Osteocyte (in vitro differentiated cells): ENCODE results near the gene QPCTL. TPM values are rescaled to one million over a fixed set of nuclear protein-coding genes. Genes with fewer than 3 reads are reported as not detected.
"Not testable (repeated sequence)": the region's sequence is repeated elsewhere in the genome, so short reads cannot be mapped to it uniquely, and the experiment has no call there.

Source experiments
- DNase-seq: peaks from one replicate; pipeline ENCODE4 v3.0.0; 2021; ENCODE audit warnings: mixed read lengths; ENCODE audit not compliant: unreplicated experiment; ENCODE audit errors: extremely low spot score
- H3K27ac Mint-ChIP-seq: one replicate; pipeline ENCODE4 v1.8.0; 2021; ENCODE audit warnings: mild to moderate bottlenecking, mixed read lengths; ENCODE audit not compliant: unreplicated experiment
- H3K27me3 Mint-ChIP-seq: one replicate; pipeline ENCODE4 v1.8.0; 2021; ENCODE audit warnings: mixed read lengths; ENCODE audit not compliant: unreplicated experiment
- H3K36me3 Mint-ChIP-seq: one replicate; pipeline ENCODE4 v1.8.0; 2021; ENCODE audit warnings: mixed read lengths; ENCODE audit not compliant: unreplicated experiment
- H3K4me1 Mint-ChIP-seq: one replicate; pipeline ENCODE4 v1.8.0; 2021; ENCODE audit warnings: mixed read lengths; ENCODE audit not compliant: unreplicated experiment
- H3K4me3 Mint-ChIP-seq: one replicate; pipeline ENCODE4 v1.8.0; 2021; ENCODE audit warnings: mild to moderate bottlenecking, moderate library complexity, mixed read lengths; ENCODE audit not compliant: unreplicated experiment
- H3K9me3 Mint-ChIP-seq: one replicate; pipeline ENCODE4 v1.8.0; 2021; ENCODE audit warnings: mixed read lengths; ENCODE audit not compliant: unreplicated experiment
- microRNA-seq: library from miRNA; unstranded; fragments of <30 nt; microRNA quantifications from one replicate; pipeline ENCODE4 v1.1.0, GENCODE V29; 2020; ENCODE audit not compliant: unreplicated experiment
- total RNA-seq: library from RNA; stranded (reverse); gene quantifications from 2 replicates; pipeline ENCODE4 v1.2.1, GENCODE V29; 2021
- TF ChIP-seq, protein P1 (sequence below): fragments of 200-600 bp; sonication (generic); IDR thresholded peaks from 2 replicates; pipeline ENCODE4 v1.5.0; 2021; ENCODE audit warnings: antibody characterized with exemption, mild to moderate bottlenecking, moderate library complexity

Gene QPCTL
- total RNA-seq, 1 donor from 2014 or later = 14.0 TPM

DNA sequence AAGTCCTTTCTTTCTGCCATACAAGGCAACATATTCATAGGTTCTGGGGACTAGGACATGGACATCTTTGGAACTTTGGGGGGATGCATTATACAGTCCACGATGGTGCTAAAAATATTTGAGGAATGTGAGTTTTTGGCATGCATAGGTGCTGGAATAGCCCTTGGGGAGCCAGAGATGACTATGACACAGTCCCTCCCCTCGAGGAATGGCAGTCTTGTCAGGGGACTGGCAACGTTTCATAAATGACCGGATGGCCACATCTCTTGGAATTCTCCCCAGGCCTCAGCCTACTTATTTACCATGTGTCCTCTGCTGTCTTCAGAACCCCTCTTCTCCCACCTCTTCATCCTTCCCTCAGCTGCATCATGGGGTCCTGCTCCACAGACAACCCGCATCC lies 54.4 kb downstream of the QPCTL start:
- TF ChIP-seq, protein P1, sequence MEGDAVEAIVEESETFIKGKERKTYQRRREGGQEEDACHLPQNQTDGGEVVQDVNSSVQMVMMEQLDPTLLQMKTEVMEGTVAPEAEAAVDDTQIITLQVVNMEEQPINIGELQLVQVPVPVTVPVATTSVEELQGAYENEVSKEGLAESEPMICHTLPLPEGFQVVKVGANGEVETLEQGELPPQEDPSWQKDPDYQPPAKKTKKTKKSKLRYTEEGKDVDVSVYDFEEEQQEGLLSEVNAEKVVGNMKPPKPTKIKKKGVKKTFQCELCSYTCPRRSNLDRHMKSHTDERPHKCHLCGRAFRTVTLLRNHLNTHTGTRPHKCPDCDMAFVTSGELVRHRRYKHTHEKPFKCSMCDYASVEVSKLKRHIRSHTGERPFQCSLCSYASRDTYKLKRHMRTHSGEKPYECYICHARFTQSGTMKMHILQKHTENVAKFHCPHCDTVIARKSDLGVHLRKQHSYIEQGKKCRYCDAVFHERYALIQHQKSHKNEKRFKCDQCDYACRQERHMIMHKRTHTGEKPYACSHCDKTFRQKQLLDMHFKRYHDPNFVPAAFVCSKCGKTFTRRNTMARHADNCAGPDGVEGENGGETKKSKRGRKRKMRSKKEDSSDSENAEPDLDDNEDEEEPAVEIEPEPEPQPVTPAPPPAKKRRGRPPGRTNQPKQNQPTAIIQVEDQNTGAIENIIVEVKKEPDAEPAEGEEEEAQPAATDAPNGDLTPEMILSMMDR = no peak
- no peaks in the 10 kb centered on the region for H3K36me3 Mint-ChIP-seq
- no peaks in the 10 kb centered on the region for H3K9me3 Mint-ChIP-seq
- no peak overlapping the region for H3K4me3 Mint-ChIP-seq
- peaks cover 3% of the 10 kb centered on the region for H3K27me3 Mint-ChIP-seq
- H3K4me1 Mint-ChIP-seq = peaks cover 6% of the 10 kb centered on the region
- no peak overlapping the region for H3K27ac Mint-ChIP-seq
- no peak for DNase-seq

DNA sequence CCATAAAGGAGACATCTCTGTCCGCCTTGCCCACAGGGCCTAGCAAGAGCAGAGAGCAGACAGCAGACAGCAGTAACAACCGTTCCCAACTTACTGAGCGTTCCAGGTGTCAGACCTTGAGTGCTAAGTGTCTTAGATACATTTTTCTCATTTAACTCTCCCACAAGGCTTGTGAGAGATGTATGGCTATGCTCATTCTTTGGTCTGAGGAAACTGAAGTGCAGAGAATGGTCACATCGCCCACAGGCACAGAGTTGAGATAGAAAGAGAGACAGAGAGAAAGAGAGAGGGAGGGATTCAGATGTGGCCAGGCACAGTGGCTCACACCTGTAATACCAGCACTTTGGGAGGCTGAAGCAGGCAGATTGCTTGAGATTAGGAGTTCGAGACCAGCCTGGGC lies 55.0 kb downstream of the QPCTL start:
- Mint-ChIP-seq H3K9me3 (no peaks in the 10 kb centered on the region), H3K27me3 (no peaks in the 10 kb centered on the region), H3K4me1 (peaks cover 6% of the 10 kb centered on the region), H3K4me3 (no peak overlapping the region), H3K27ac (no peak overlapping the region), H3K36me3 (no peaks in the 10 kb centered on the region)
- TF ChIP-seq, protein P1 = no peak
- no peak for DNase-seq

DNA sequence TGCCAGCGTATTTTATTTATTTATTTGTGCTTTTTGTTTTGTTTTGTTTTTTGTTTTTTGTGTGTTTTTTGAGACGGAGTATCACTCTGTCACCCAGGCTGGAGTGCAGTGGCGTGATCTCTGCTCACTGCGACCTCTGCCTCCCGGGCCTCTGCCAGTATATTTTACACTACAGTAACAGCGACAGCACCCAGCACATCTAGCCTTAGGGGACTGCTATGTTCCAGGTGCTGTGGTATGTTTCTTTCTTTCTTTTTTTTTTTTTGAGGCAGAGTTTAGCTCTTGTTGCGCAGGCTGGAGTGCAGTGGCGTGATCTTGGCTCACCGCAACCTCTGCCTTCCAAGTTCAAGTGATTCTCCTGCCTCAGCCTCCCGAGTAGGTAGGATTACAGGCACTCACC lies 59.0 kb downstream of the QPCTL start:
- not testable (repeated sequence) for H3K36me3 Mint-ChIP-seq, DNase-seq, H3K27me3 Mint-ChIP-seq, H3K4me1 Mint-ChIP-seq, H3K9me3 Mint-ChIP-seq, H3K4me3 Mint-ChIP-seq, H3K27ac Mint-ChIP-seq

DNA sequence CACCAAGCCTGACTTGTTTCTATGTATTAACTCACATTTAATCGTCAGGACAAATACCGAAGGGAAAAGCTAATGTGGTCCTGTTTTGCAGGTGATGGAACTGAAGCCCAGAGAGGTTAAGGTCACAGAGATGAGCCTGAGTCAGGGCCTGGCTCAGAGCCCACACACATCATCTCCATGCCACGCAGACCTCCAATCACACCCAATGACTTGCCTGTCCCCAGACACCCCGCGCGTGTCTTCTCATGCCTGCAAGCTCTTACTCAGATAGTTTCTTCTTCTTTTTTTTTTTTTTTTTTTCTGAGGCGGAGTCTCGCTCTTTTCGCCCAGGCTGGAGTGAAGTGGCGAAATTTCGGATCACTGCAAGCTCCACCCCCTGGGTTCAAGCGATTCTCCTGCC lies 60.2 kb downstream of the QPCTL start:
- Mint-ChIP-seq H3K9me3 (no peaks in the 10 kb centered on the region), H3K27me3 (no peaks in the 10 kb centered on the region), H3K4me1 (peaks cover 6% of the 10 kb centered on the region), H3K27ac (no peak overlapping the region), H3K36me3 (no peaks in the 10 kb centered on the region), H3K4me3 (no peak overlapping the region)
- TF ChIP-seq, protein P1 = no peak
- DNase-seq = no peak

DNA sequence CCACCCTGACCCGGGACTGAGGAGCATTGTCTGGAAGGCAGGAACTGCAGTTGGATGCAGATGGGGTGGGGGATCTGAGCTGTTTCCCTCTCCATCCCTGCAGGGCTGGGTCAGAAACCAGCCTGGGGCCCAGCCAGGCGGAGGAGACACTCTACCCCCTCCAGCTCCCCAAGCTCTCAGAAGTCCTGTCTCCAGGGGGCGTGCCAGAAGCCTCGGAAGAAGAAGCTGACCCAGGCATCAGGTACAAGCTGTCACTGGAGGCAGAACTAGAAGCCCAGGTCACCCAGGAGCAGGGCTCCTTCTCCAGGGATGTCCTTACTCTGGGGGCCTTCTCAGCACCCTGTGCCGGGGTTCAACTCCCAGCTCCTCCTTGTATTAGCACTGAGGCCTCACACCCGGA lies 61.1 kb downstream of the QPCTL start:
- H3K27ac Mint-ChIP-seq = no peak overlapping the region
- H3K4me1 Mint-ChIP-seq = peaks cover 8% of the 10 kb centered on the region
- H3K36me3 Mint-ChIP-seq = no peaks in the 10 kb centered on the region
- DNase-seq = no peak
- no peaks in the 10 kb centered on the region for H3K9me3 Mint-ChIP-seq
- H3K4me3 Mint-ChIP-seq = no peak overlapping the region
- TF ChIP-seq, protein P1 = no peak
- H3K27me3 Mint-ChIP-seq = no peaks in the 10 kb centered on the region

Small RNA genes lying within 50 kb of the gene (microRNA-seq; reads per million reads assigned to microRNA genes)
- gene MIR642A (not detected), gene MIR642B (not detected)

Other genes starting within 250 kb of the QPCTL start
- gene FOSB, start 224.7 kb upstream of the QPCTL start, total RNA-seq = 93.8 and 176 TPM in 2 replicates
- gene RTN2, start 195.6 kb upstream of the QPCTL start, total RNA-seq = 15.6 and 15.8 TPM in 2 replicates
- gene PPM1N, start 194.2 kb upstream of the QPCTL start, total RNA-seq = 0.29 and 0.62 TPM in 2 replicates
- gene VASP, start 185.2 kb upstream of the QPCTL start, total RNA-seq = 61.9 and 68.9 TPM in 2 replicates
- gene OPA3, start 107.9 kb upstream of the QPCTL start, total RNA-seq = 16.8 and 18.0 TPM in 2 replicates
- not detected in 2 replicates for gene GPR4, start 90.5 kb upstream of the QPCTL start, total RNA-seq
- gene EML2, start 53.3 kb upstream of the QPCTL start, total RNA-seq = 27.1 and 28.6 TPM in 2 replicates
- gene GIPR, start 24.4 kb upstream of the QPCTL start, total RNA-seq = 0.81 and 1.3 TPM in 2 replicates
- gene SNRPD2, start 713 bp upstream of the QPCTL start, total RNA-seq = 366 and 397 TPM in 2 replicates
- gene FBXO46, start 38.2 kb downstream of the QPCTL start, total RNA-seq = 16.0 and 18.3 TPM in 2 replicates
- not detected in 2 replicates for gene MEIOSIN, start 40.8 kb downstream of the QPCTL start, total RNA-seq
- 34.2 and 35.4 TPM in 2 replicates for gene SIX5, start 76.6 kb downstream of the QPCTL start, total RNA-seq
- 76.6 and 86.9 TPM in 2 replicates for gene DMPK, start 89.8 kb downstream of the QPCTL start, total RNA-seq
- gene DMWD, start 100.2 kb downstream of the QPCTL start, total RNA-seq = 79.2 and 91.0 TPM in 2 replicates
- 0.30 and 0.42 TPM in 2 replicates for gene RSPH6A, start 122.6 kb downstream of the QPCTL start, total RNA-seq
- gene SYMPK, start 170.5 kb downstream of the QPCTL start, total RNA-seq = 67.2 and 72.1 TPM in 2 replicates
- not detected in 2 replicates for gene FOXA3, start 171.7 kb downstream of the QPCTL start, total RNA-seq
- 29.4 and 30.9 TPM in 2 replicates for gene IRF2BP1, start 193.5 kb downstream of the QPCTL start, total RNA-seq
- 9.9 and 10.4 TPM in 2 replicates for gene MYPOP, start 209.9 kb downstream of the QPCTL start, total RNA-seq
- gene NANOS2, start 222.1 kb downstream of the QPCTL start, total RNA-seq = not detected in 2 replicates